ENCODE results near the gene MORN2.

MORN2 gene

DNA sequence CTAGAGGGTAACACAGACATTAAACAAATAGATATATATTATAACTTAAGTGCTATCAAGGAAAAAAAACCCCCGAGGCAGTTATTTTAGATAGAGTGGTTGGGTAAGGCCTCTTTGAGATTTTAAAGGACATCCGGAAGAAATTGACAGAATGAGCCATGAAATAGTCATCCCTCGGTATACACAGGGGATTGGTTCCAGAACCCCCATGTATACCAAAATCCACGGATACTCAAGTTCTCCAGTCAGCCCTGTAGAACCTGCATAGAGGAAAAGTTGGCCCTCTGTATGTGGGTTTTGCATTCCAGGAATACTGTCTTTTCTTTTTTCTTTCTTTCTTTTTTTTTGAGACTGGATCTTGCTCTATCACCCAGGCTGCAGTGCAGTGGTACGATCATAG, 2.0 kb upstream of the MORN2 start:
- H3K27ac ChIP-seq: no peak overlapping the region
- no peak for TF ChIP-seq ZFX (IDR thresholded peaks at IDR 0.05)
- no peak for TF ChIP-seq CTCF (conservative IDR thresholded peaks at IDR 0.05)

- H3K27ac ChIP-seq: peak overlapping the region; percentile 60
- TF ChIP-seq ZFX (IDR thresholded peaks at IDR 0.05) (no peak), CTCF (conservative IDR thresholded peaks at IDR 0.05) (no peak)
Observed at GRCh38 chr2:38875227-38875575, 575 bp upstream of the MORN2 start.

DNA sequence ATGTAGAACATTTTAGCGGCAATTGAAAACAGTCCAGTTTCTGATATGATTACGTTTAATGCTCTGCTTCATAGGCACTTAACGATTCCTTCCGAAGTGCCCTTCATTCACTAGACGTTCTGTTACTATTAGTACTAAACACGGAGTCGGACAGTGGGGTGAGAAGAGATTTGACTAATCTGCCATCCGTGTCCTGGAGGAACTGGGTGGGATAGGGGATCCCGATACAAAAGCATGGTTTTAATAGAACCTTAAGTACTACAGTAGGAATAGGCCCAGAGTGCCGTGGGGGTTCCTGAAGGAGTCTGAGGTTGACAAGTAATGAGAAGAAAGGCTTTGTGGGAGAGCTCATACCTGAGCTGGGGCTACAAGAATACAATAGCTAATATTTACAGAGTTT, 631 bp downstream of the MORN2 start:
- H3K27ac ChIP-seq: peak overlapping the region; percentile 60
- TF ChIP-seq ZFX (IDR thresholded peaks at IDR 0.05): no peak
- TF ChIP-seq CTCF (conservative IDR thresholded peaks at IDR 0.05): no peak

DNA sequence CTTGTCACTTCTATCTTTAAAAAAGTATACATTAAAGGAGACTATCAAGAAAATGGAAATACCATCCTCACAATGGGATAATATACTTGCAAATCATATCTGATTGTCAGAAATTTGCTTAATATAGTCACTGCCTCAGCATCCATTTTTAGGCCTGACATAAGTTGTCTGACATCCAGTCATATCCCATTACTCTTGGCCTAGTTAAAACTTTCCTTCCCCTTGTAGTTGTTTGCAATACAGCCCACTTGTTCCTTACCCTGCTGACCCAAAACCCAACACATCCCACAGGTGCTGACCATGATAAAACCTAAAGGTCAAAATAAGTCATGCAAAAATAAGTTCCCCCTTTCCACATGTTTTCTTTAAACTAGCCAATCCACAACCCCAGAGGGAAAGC, 10.3 kb downstream of the MORN2 start:
- no peak for TF ChIP-seq CTCF (conservative IDR thresholded peaks at IDR 0.05)
- TF ChIP-seq ZFX (IDR thresholded peaks at IDR 0.05): no peak
- H3K27ac ChIP-seq: no peak overlapping the region

GRCh38 chr2:38887347-38887746, 11.6 kb downstream of the MORN2 start:
- TF ChIP-seq CTCF (conservative IDR thresholded peaks at IDR 0.05) (no peak), ZFX (IDR thresholded peaks at IDR 0.05) (no peak)
- H3K27ac ChIP-seq: no peak overlapping the region

- H3K27ac ChIP-seq: no peak overlapping the region
- TF ChIP-seq CTCF (conservative IDR thresholded peaks at IDR 0.05): no peak
- TF ChIP-seq ZFX (IDR thresholded peaks at IDR 0.05): no peak
Observed at GRCh38 chr2:38887902-38888554, 12.3 kb downstream of the MORN2 start.

DNA sequence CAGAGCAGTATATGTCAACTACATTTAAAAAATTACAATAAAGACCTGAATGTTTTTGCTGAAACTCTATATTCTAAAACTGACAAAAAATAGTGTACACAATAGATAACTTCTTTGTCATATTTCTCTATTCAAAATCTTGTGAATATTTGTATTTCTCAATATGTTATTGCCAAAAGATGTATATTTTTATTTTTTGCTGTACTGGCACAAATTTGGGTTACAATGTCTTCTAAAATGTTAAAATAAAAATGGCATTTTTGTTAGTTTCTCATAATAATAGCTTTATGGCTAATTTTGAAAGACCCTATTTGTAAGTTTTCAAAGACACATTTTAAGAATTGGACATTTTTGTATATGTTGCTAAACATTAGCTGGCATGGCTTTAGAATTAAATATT, 13.3 kb downstream of the MORN2 start:
- no peak overlapping the region for H3K27ac ChIP-seq
- no peak for TF ChIP-seq CTCF (conservative IDR thresholded peaks at IDR 0.05)
- no peak for TF ChIP-seq ZFX (IDR thresholded peaks at IDR 0.05)
